ENCODE results near the gene KIAA1671.

Gene KIAA1671

GRCh38 chr22:25167834-25168601 lies 215.5 kb downstream of the KIAA1671 start:
- no peak overlapping the region for H3K4me3 ChIP-seq (ENCODE audit: low read length, poor library complexity, severe bottlenecking)
- H3K4me1 ChIP-seq (ENCODE audit: insufficient read depth, low read length, poor library complexity, severe bottlenecking), result no peaks in the 10 kb centered on the region
- H2AFZ ChIP-seq (ENCODE audit: low read length), result no peak overlapping the region
- H3K27me3 ChIP-seq (ENCODE audit: insufficient read depth, low read length, poor library complexity, severe bottlenecking), result no peaks in the 10 kb centered on the region
- H3K9ac ChIP-seq (ENCODE audit: low read depth, low read length, poor library complexity, severe bottlenecking), result no peak overlapping the region
- no peaks in the 10 kb centered on the region for H3K9me2 ChIP-seq (replicated peaks; ENCODE audit: low read depth, low read length)
- no peaks in the 10 kb centered on the region for H3K79me2 ChIP-seq (ENCODE audit: insufficient read depth, low read length)
- no peaks in the 10 kb centered on the region for H3K9me3 ChIP-seq (ENCODE audit: insufficient read depth, low read depth, low read length)
- H3K36me3 ChIP-seq (ENCODE audit: insufficient read depth, low read length), result no peaks in the 10 kb centered on the region
- no peaks in the 10 kb centered on the region for H3F3A ChIP-seq (ENCODE audit: low read depth)
- no peak for TF ChIP-seq CTCF (conservative IDR thresholded peaks at IDR 0.05; ENCODE audit: low read length)
- no peak for TF ChIP-seq EZH2phosphoT487 (IDR thresholded peaks at IDR 0.05; ENCODE audit: borderline replicate concordance)
- H4K20me1 ChIP-seq (ENCODE audit: insufficient read depth, low read length, poor library complexity, severe bottlenecking), result no peaks in the 10 kb centered on the region
- no peak overlapping the region for H3K4me2 ChIP-seq (ENCODE audit: low read depth, low read length, poor library complexity, severe bottlenecking)

- Histone ChIP-seq H2AFZ (ENCODE audit: low read length) (no peak overlapping the region), H3K9ac (ENCODE audit: low read depth, low read length, poor library complexity, severe bottlenecking) (no peak overlapping the region), H3K36me3 (ENCODE audit: insufficient read depth, low read length) (no peaks in the 10 kb centered on the region), H3K4me1 (ENCODE audit: insufficient read depth, low read length, poor library complexity, severe bottlenecking) (no peaks in the 10 kb centered on the region), H3K9me2 (replicated peaks; ENCODE audit: low read depth, low read length) (no peaks in the 10 kb centered on the region), H3K79me2 (ENCODE audit: insufficient read depth, low read length) (no peaks in the 10 kb centered on the region), H3K4me3 (ENCODE audit: low read length, poor library complexity, severe bottlenecking) (no peak overlapping the region), H3K9me3 (ENCODE audit: insufficient read depth, low read depth, low read length) (no peaks in the 10 kb centered on the region), H3K27me3 (ENCODE audit: insufficient read depth, low read length, poor library complexity, severe bottlenecking) (no peaks in the 10 kb centered on the region), H3F3A (ENCODE audit: low read depth) (no peaks in the 10 kb centered on the region), H4K20me1 (ENCODE audit: insufficient read depth, low read length, poor library complexity, severe bottlenecking) (no peaks in the 10 kb centered on the region), H3K4me2 (ENCODE audit: low read depth, low read length, poor library complexity, severe bottlenecking) (no peak overlapping the region)
- no peak for TF ChIP-seq EZH2phosphoT487 (IDR thresholded peaks at IDR 0.05; ENCODE audit: borderline replicate concordance)
These were observed 216.9 kb downstream of the KIAA1671 start for GRCh38 chr22:25169278-25170031.

- Histone ChIP-seq H3K4me3 (ENCODE audit: low read length, poor library complexity, severe bottlenecking) (no peak overlapping the region), H2AFZ (ENCODE audit: low read length) (no peak overlapping the region), H3K36me3 (ENCODE audit: insufficient read depth, low read length) (no peaks in the 10 kb centered on the region), H3K27me3 (ENCODE audit: insufficient read depth, low read length, poor library complexity, severe bottlenecking) (no peaks in the 10 kb centered on the region), H4K20me1 (ENCODE audit: insufficient read depth, low read length, poor library complexity, severe bottlenecking) (no peaks in the 10 kb centered on the region), H3K79me2 (ENCODE audit: insufficient read depth, low read length) (no peaks in the 10 kb centered on the region), H3K9ac (ENCODE audit: low read depth, low read length, poor library complexity, severe bottlenecking) (no peak overlapping the region), H3K4me2 (ENCODE audit: low read depth, low read length, poor library complexity, severe bottlenecking) (no peak overlapping the region), H3F3A (ENCODE audit: low read depth) (no peaks in the 10 kb centered on the region), H3K9me2 (replicated peaks; ENCODE audit: low read depth, low read length) (no peaks in the 10 kb centered on the region), H3K9me3 (ENCODE audit: insufficient read depth, low read depth, low read length) (no peaks in the 10 kb centered on the region), H3K4me1 (ENCODE audit: insufficient read depth, low read length, poor library complexity, severe bottlenecking) (no peaks in the 10 kb centered on the region)
- TF ChIP-seq EZH2phosphoT487 (IDR thresholded peaks at IDR 0.05; ENCODE audit: borderline replicate concordance) (no peak), CTCF (conservative IDR thresholded peaks at IDR 0.05; ENCODE audit: low read length) (no peak)
These were observed 218.0 kb downstream of the KIAA1671 start for GRCh38 chr22:25170426-25170980.

Data from Loucy (cell line).